Measurements from ENCODE around the gene RPAP2. TPM values are rescaled to one million over a fixed set of nuclear protein-coding genes. Genes with fewer than 3 reads are reported as not detected.

RPAP2 gene
- polyA plus RNA-seq, 3 donors: 4.4 to 7.8 (median 7.3) TPM

GRCh38 chr1:92314024-92314423, 15.2 kb downstream of the RPAP2 start:
- Histone ChIP-seq H3K79me2 (ENCODE audit: insufficient read depth, low read length) (no peaks in the 10 kb centered on the region), H3K27me3 (ENCODE audit: control insufficient read depth in 2 of 2, insufficient read depth in 2 of 2, low read length in 2 of 2) (no peaks in the 10 kb centered on the region), H3K9me3 (replicated peaks in 1 of 2; ENCODE audit: control insufficient read depth in 1 of 2, insufficient read depth in 1 of 2, low read length in 2 of 2) (no peaks in the 10 kb centered on the region), H4K20me1 (ENCODE audit: insufficient read depth, low read length) (no peaks in the 10 kb centered on the region), H2AFZ (ENCODE audit: insufficient read depth, low read depth, low read length, poor library complexity, severe bottlenecking) (no peak overlapping the region), H3K4me1 (ENCODE audit: control insufficient read depth in 1 of 2, insufficient read depth in 2 of 2, low read length in 2 of 2) (no peaks in the 10 kb centered on the region), H3K4me2 (replicated peaks; ENCODE audit: extremely low read depth, low read length, poor library complexity, severe bottlenecking) (no peak overlapping the region), H3K4me3 (replicated peaks in 1 of 3; ENCODE audit: low read depth in 2 of 3, low read length in 3 of 3) (no peak overlapping the region), H3K36me3 (replicated peaks in 1 of 2; ENCODE audit: control insufficient read depth in 1 of 2, insufficient read depth in 2 of 2, low read length in 2 of 2) (peaks cover 4 to 38% of the 10 kb centered on the region in 2 donors), H3K9ac (ENCODE audit: insufficient read depth, low read length, poor library complexity, severe bottlenecking) (no peak overlapping the region), H3K27ac (ENCODE audit: low read depth in 1 of 2, low read length in 2 of 2) (no peak overlapping the region)
- Mint-ChIP-seq H3K27me3 (ENCODE audit: low read depth in 3 of 3) (no peaks in the 10 kb centered on the region), H3K4me3 (no peak overlapping the region), H3K4me1 (peaks cover 2% of the 10 kb centered on the region), H3K27ac (no peak overlapping the region), H3K9me3 (no peaks in the 10 kb centered on the region), H3K36me3 (peaks cover 21 to 35% of the 10 kb centered on the region in 2 donors)
- intact Hi-C loops (cut with micrococcal nuclease): no loop called here
- no CpG with 5 or more reads among the region's 1 CpG for WGBS (ENCODE audit: insufficient coverage)
- no peak for TF ChIP-seq CTCF (IDR thresholded peaks at IDR 0.05)
- no peak for DNase-seq

GRCh38 chr1:92315766-92316599, 17.1 kb downstream of the RPAP2 start:
- H3K27ac ChIP-seq (ENCODE audit: low read depth in 1 of 2, low read length in 2 of 2): no peak overlapping the region
- H3K4me3 ChIP-seq (replicated peaks in 1 of 3; ENCODE audit: low read depth in 2 of 3, low read length in 3 of 3): no peak overlapping the region
- H3K27me3 Mint-ChIP-seq (ENCODE audit: low read depth in 3 of 3): no peaks in the 10 kb centered on the region
- H3K4me3 Mint-ChIP-seq: no peak overlapping the region
- peaks cover 31 to 43% of the 10 kb centered on the region in 2 donors for H3K36me3 Mint-ChIP-seq
- peaks cover 0 to 2% (median 0%) of the 10 kb centered on the region in 7 donors for H3K9me3 Mint-ChIP-seq
- H3K4me1 Mint-ChIP-seq: peaks cover under 1% of the 10 kb centered on the region
- H3K79me2 ChIP-seq (ENCODE audit: insufficient read depth, low read length): no peaks in the 10 kb centered on the region
- DNase-seq: no peak
- no CpG with 5 or more reads among the region's 6 CpGs for WGBS (ENCODE audit: insufficient coverage)
- TF ChIP-seq CTCF (IDR thresholded peaks at IDR 0.05): no peak
- intact Hi-C loops (cut with micrococcal nuclease): no loop called here
- no peaks in the 10 kb centered on the region for H3K4me1 ChIP-seq (ENCODE audit: control insufficient read depth in 1 of 2, insufficient read depth in 2 of 2, low read length in 2 of 2)
- H3K9ac ChIP-seq (ENCODE audit: insufficient read depth, low read length, poor library complexity, severe bottlenecking): no peak overlapping the region
- H3K9me3 ChIP-seq (replicated peaks in 1 of 2; ENCODE audit: control insufficient read depth in 1 of 2, insufficient read depth in 1 of 2, low read length in 2 of 2): no peaks in the 10 kb centered on the region
- peaks cover 9 to 39% of the 10 kb centered on the region in 2 donors for H3K36me3 ChIP-seq (replicated peaks in 1 of 2; ENCODE audit: control insufficient read depth in 1 of 2, insufficient read depth in 2 of 2, low read length in 2 of 2)
- no peak overlapping the region for H3K4me2 ChIP-seq (replicated peaks; ENCODE audit: extremely low read depth, low read length, poor library complexity, severe bottlenecking)
- H3K27ac Mint-ChIP-seq: no peak overlapping the region
- no peaks in the 10 kb centered on the region for H3K27me3 ChIP-seq (ENCODE audit: control insufficient read depth in 2 of 2, insufficient read depth in 2 of 2, low read length in 2 of 2)
- H4K20me1 ChIP-seq (ENCODE audit: insufficient read depth, low read length): no peaks in the 10 kb centered on the region
- H2AFZ ChIP-seq (ENCODE audit: insufficient read depth, low read depth, low read length, poor library complexity, severe bottlenecking): no peak overlapping the region
